Ishikawa (cell line): Measurements from ENCODE around the gene CFAP43.
A peak's percentile ranks its signal among the peaks of the same experiment; 100 is the strongest.

Source experiments
- CEBPB ChIP-seq: IDR thresholded peaks from 2 replicates; pipeline ENCODE4 v1.6.1; 2012
- CREB1 ChIP-seq: IDR thresholded peaks from 2 replicates; pipeline ENCODE4 v1.6.1; 2012; ENCODE audit warnings: low read depth
- EGR1 ChIP-seq: IDR thresholded peaks from 2 replicates; pipeline ENCODE4 v1.6.1; 2012
- EP300 ChIP-seq: IDR thresholded peaks from 2 replicates; pipeline ENCODE4 v1.6.1; 2012; ENCODE audit warnings: borderline replicate concordance
- FOXM1 ChIP-seq: IDR thresholded peaks from 2 replicates; pipeline ENCODE4 v1.6.1; 2012; ENCODE audit warnings: low read depth, borderline replicate concordance
- MAX ChIP-seq: IDR thresholded peaks from 2 replicates; pipeline ENCODE4 v1.6.1; 2012
- NFIC ChIP-seq: IDR thresholded peaks from 2 replicates; pipeline ENCODE4 v1.6.1; 2012
- RAD21 ChIP-seq: IDR thresholded peaks from 2 replicates; pipeline ENCODE4 v1.6.1; 2012; ENCODE audit warnings: low read depth
- TAF1 ChIP-seq: IDR thresholded peaks from 2 replicates; pipeline ENCODE4 v1.6.1; 2012; ENCODE audit warnings: low read depth, mild to moderate bottlenecking
- TCF12 ChIP-seq: IDR thresholded peaks from 2 replicates; pipeline ENCODE4 v1.6.1; 2012; ENCODE audit warnings: low read depth
- TEAD4 ChIP-seq: IDR thresholded peaks from 2 replicates; pipeline ENCODE4 v1.6.1; 2012
- USF1 ChIP-seq: IDR thresholded peaks from 2 replicates; pipeline ENCODE4 v1.6.1; 2012
- YY1 ChIP-seq: IDR thresholded peaks from 2 replicates; pipeline ENCODE4 v1.6.1; 2012; ENCODE audit warnings: low read depth
- ZBTB7A ChIP-seq: IDR thresholded peaks from 2 replicates; pipeline ENCODE4 v1.6.1; 2012; ENCODE audit warnings: low read depth
- TF ChIP-seq, protein P1 (sequence below): IDR thresholded peaks from 2 replicates; pipeline ENCODE4 v1.6.1; 2012; ENCODE audit warnings: low read depth, mild to moderate bottlenecking

The CFAP43 gene, protein sequence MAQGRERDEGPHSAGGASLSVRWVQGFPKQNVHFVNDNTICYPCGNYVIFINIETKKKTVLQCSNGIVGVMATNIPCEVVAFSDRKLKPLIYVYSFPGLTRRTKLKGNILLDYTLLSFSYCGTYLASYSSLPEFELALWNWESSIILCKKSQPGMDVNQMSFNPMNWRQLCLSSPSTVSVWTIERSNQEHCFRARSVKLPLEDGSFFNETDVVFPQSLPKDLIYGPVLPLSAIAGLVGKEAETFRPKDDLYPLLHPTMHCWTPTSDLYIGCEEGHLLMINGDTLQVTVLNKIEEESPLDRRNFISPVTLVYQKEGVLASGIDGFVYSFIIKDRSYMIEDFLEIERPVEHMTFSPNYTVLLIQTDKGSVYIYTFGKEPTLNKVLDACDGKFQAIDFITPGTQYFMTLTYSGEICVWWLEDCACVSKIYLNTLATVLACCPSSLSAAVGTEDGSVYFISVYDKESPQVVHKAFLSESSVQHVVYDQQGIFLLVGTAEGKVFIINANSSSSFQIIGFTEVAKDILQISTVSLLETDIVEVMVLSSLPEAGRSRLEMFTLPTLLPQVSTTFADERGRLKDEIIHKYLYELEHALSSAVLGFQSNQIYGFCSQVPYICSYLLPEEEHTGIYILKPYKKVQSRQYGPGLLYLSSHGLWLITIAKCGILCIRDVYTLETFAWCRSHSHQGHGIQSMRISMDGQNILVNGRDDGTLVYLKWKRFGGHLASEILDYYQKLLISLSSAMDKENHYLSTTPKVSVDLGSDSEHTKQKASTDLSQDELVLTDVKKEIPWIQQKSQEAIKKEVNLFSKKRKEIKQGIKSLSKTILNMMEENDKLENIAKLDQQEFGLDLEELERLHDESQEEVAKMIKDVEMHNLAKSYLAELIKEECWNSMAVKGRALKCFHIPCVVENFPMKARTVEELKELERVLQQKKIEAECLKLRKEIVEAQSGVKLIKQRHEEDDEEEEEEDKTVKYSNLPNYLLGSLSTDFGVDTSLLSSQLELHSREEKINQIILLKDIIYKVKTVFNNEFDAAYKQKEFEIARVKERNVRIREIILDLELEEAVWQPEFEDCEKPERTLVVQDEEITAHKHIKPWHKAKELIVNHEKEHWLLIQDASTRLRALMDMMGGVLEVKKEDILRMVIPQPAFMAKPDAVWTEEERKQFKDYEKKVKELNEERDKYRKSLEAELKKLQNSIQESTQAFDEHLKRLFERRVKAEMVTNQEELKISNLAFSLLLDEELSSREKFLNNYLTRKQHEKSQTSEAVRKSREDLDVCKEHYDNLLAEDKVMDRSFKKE (N-terminal part only)

DNA sequence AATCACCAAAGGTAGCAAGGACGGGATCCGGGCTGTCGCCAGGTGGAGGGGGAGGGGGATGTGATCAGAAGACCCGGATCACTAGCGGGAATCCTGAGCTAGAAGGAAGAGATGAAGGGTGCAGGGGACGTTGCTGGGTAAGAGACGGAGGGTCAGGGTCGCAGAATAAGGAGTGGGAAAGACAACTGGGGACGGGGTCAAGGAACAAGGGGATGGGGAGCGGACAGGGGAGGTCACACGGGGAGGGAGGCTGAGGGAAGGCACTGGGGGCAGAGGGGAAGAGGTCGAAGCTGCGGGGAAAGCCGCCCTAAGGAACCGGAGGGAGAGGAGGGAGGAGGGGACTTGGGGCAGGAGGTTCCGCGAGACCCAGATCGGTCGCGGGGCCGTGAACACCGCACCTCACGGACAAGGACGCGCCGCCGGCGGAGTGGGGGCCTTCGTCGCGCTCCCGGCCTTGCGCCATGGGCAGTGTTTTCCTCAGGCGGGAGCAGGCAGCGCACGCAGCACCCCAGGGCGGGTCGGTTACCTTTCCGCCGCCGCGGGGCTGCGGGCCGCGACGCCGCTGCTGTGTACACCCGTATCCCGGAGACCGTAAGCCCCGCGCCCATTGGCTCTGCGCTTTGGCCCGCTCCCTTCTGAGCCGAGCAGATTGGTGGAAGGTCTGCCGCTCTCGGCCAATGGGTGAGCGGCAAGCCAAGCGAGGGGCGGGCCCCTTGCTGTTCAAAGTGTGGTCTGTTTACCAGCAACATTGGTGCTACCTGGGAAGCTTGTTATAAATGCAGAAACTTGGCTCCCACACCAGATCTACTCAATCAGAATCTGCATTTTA is at the start of gene CFAP43:
TSS of gene CFAP43 (minus strand) at position 581 of the 829 bp plus-strand sequence. CDS start at position 463, 118 bp downstream.
- TF ChIP-seq USF1 (no peak), CREB1 (0 out of 2 replicates have a peak, but pooled peaks have one; percentile 42), EGR1 (peak; percentile 37; the same call in 1 of the 2 replicates), TEAD4 (no peak; the same call in 1 of the 2 replicates), TAF1 (peak; percentile 49; the same call in 1 of the 2 replicates), FOXM1 (peak; percentile 83), MAX (peak; percentile 89), YY1 (peak; percentile 68), EP300 (peak; percentile 22; the same call in 1 of the 2 replicates), TCF12 (peak; percentile 68)

DNA sequence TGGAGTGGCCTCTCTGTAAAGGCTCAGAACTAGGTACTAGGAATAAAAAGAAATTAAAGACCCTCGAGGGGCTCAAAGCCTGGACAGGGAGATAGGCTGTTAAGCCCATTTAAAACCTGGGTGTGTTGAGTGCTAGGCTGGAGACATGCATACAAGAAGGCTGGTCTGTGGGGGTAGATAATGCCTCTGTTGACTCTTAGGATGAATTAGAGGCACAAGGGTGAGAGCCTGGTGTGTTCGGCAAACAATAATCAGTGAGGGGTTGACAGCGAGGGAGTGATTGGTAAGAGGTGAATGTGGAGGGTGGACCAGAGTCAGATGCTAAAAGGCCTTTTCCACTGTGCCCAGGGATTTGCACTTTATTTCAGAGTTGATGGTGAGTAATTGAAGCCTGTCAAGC is 49.5 kb upstream of the CFAP43 start:
- TF ChIP-seq TEAD4 (no peak), NFIC (no peak), EP300 (no peak), CREB1 (no peak), YY1 (no peak), FOXM1 (no peak), EGR1 (no peak), CEBPB (no peak), RAD21 (no peak), MAX (no peak), USF1 (no peak), TCF12 (no peak), ZBTB7A (no peak)
- TF ChIP-seq, protein P1, sequence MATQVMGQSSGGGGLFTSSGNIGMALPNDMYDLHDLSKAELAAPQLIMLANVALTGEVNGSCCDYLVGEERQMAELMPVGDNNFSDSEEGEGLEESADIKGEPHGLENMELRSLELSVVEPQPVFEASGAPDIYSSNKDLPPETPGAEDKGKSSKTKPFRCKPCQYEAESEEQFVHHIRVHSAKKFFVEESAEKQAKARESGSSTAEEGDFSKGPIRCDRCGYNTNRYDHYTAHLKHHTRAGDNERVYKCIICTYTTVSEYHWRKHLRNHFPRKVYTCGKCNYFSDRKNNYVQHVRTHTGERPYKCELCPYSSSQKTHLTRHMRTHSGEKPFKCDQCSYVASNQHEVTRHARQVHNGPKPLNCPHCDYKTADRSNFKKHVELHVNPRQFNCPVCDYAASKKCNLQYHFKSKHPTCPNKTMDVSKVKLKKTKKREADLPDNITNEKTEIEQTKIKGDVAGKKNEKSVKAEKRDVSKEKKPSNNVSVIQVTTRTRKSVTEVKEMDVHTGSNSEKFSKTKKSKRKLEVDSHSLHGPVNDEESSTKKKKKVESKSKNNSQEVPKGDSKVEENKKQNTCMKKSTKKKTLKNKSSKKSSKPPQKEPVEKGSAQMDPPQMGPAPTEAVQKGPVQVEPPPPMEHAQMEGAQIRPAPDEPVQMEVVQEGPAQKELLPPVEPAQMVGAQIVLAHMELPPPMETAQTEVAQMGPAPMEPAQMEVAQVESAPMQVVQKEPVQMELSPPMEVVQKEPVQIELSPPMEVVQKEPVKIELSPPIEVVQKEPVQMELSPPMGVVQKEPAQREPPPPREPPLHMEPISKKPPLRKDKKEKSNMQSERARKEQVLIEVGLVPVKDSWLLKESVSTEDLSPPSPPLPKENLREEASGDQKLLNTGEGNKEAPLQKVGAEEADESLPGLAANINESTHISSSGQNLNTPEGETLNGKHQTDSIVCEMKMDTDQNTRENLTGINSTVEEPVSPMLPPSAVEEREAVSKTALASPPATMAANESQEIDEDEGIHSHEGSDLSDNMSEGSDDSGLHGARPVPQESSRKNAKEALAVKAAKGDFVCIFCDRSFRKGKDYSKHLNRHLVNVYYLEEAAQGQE, result no peak

- TF ChIP-seq MAX (no peak), EGR1 (no peak), TCF12 (no peak), FOXM1 (no peak), RAD21 (no peak), CREB1 (no peak), USF1 (no peak)
These were observed 47.5 kb upstream of the CFAP43 start for GRCh38 chr10:104279550-104280259.

DNA sequence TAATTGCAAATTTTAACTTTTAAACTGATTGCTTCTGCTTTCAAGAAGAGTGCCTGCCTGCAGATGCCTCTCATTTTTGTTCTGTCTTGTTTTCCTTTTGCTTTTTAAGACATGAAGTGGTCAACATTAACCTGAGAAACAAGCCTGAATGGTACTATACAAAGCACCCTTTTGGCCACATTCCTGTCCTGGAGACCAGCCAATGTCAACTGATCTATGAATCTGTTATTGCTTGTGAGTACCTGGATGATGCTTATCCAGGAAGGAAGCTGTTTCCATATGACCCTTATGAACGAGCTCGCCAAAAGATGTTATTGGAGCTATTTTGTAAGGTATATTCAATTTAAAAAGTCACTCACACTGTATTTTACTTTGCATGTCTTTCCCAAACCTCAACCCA is 45.6 kb upstream of the CFAP43 start:
- no peak for TF ChIP-seq EP300
- no peak for TF ChIP-seq CEBPB
- TF ChIP-seq NFIC, result no peak
- no peak for TF ChIP-seq RAD21
- TF ChIP-seq TAF1, result no peak
- TF ChIP-seq TCF12, result no peak
- TF ChIP-seq CREB1, result no peak
- no peak for TF ChIP-seq YY1
- TF ChIP-seq TEAD4, result no peak
- TF ChIP-seq MAX, result no peak
